Measurements from ENCODE around the gene CCL7.

DNA sequence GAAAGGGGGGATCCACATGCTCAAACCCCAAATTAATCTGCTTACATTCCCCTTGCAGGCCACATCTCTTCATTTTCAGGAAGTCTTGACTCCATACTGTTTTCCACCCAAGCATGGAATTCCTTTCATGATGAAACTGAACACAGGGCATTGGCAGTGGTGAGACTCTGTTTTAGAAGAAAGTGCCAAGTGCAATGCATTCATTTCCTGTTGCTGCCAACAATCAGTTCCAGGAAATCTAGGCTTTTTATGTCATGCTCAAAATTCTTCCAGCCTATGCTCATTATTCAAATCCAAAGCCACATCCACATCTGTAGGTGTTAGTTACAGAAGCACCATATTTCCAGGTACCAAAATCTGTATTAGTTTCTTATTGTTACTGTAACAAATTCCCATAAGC, 10.9 kb upstream of the CCL7 start:
- TF ChIP-seq, protein P1, sequence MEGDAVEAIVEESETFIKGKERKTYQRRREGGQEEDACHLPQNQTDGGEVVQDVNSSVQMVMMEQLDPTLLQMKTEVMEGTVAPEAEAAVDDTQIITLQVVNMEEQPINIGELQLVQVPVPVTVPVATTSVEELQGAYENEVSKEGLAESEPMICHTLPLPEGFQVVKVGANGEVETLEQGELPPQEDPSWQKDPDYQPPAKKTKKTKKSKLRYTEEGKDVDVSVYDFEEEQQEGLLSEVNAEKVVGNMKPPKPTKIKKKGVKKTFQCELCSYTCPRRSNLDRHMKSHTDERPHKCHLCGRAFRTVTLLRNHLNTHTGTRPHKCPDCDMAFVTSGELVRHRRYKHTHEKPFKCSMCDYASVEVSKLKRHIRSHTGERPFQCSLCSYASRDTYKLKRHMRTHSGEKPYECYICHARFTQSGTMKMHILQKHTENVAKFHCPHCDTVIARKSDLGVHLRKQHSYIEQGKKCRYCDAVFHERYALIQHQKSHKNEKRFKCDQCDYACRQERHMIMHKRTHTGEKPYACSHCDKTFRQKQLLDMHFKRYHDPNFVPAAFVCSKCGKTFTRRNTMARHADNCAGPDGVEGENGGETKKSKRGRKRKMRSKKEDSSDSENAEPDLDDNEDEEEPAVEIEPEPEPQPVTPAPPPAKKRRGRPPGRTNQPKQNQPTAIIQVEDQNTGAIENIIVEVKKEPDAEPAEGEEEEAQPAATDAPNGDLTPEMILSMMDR (IDR thresholded peaks at IDR 0.05), result no peak
- TF ChIP-seq SIN3A (IDR thresholded peaks at IDR 0.05; ENCODE audit: borderline replicate concordance, insufficient read depth, low read depth, low read length) (no peak), POLR2AphosphoS5 (IDR thresholded peaks at IDR 0.05; ENCODE audit: low read depth, low read length) (no peak)
- TF ChIP-seq, protein P2, sequence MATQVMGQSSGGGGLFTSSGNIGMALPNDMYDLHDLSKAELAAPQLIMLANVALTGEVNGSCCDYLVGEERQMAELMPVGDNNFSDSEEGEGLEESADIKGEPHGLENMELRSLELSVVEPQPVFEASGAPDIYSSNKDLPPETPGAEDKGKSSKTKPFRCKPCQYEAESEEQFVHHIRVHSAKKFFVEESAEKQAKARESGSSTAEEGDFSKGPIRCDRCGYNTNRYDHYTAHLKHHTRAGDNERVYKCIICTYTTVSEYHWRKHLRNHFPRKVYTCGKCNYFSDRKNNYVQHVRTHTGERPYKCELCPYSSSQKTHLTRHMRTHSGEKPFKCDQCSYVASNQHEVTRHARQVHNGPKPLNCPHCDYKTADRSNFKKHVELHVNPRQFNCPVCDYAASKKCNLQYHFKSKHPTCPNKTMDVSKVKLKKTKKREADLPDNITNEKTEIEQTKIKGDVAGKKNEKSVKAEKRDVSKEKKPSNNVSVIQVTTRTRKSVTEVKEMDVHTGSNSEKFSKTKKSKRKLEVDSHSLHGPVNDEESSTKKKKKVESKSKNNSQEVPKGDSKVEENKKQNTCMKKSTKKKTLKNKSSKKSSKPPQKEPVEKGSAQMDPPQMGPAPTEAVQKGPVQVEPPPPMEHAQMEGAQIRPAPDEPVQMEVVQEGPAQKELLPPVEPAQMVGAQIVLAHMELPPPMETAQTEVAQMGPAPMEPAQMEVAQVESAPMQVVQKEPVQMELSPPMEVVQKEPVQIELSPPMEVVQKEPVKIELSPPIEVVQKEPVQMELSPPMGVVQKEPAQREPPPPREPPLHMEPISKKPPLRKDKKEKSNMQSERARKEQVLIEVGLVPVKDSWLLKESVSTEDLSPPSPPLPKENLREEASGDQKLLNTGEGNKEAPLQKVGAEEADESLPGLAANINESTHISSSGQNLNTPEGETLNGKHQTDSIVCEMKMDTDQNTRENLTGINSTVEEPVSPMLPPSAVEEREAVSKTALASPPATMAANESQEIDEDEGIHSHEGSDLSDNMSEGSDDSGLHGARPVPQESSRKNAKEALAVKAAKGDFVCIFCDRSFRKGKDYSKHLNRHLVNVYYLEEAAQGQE (IDR thresholded peaks at IDR 0.05; ENCODE audit: insufficient read depth in 1 of 2, low read depth in 2 of 2, low read length in 1 of 2), result no peak
